Measurements from ENCODE around the gene TBXA2R.

Gene TBXA2R

GRCh38 chr19:3638208-3639193, 31.8 kb upstream of the TBXA2R start:
- no peaks in the 10 kb centered on the region for H3K79me2 ChIP-seq (ENCODE audit: insufficient read depth, low read length)
- no peak overlapping the region for H2AFZ ChIP-seq (ENCODE audit: low read length)
- no peak overlapping the region for H3K27ac ChIP-seq (ENCODE audit: low read depth, low read length, poor library complexity, severe bottlenecking)
- no peaks in the 10 kb centered on the region for H3K4me1 ChIP-seq (ENCODE audit: insufficient read depth, low read length, severe bottlenecking)
- H4K20me1 ChIP-seq (ENCODE audit: insufficient read depth, low read length) = no peaks in the 10 kb centered on the region
- no peak overlapping the region for H3K4me2 ChIP-seq (ENCODE audit: low read length)
- TF ChIP-seq CTCF (IDR thresholded peaks at IDR 0.05; ENCODE audit: low read length) = no peak
- no peak for TF ChIP-seq EZH2 (IDR thresholded peaks at IDR 0.05; ENCODE audit: borderline replicate concordance, low read length)
- H3K9me3 ChIP-seq (ENCODE audit: low read length) = no peaks in the 10 kb centered on the region
- no peaks in the 10 kb centered on the region for H3K9me2 ChIP-seq (ENCODE audit: low read depth, low read length)
- no peaks in the 10 kb centered on the region for H3K36me3 ChIP-seq (ENCODE audit: insufficient read depth, low read length)
- H3F3A ChIP-seq (ENCODE audit: insufficient read depth, low read length) = no peaks in the 10 kb centered on the region
- H3K27me3 ChIP-seq (ENCODE audit: insufficient read depth, low read length) = no peaks in the 10 kb centered on the region; the same call in 1 of the 2 replicates
- H3K9ac ChIP-seq (ENCODE audit: low read length) = no peak overlapping the region
- no peak overlapping the region for H3K4me3 ChIP-seq (ENCODE audit: low read depth, low read length, poor library complexity, severe bottlenecking)

- Histone ChIP-seq H3K9me2 (ENCODE audit: low read depth, low read length) (no peaks in the 10 kb centered on the region), H3K4me2 (ENCODE audit: low read length) (no peak overlapping the region), H2AFZ (ENCODE audit: low read length) (no peak overlapping the region), H3K4me3 (ENCODE audit: low read depth, low read length, poor library complexity, severe bottlenecking) (no peak overlapping the region), H3K9me3 (ENCODE audit: low read length) (no peaks in the 10 kb centered on the region), H3K27me3 (ENCODE audit: insufficient read depth, low read length) (no peaks in the 10 kb centered on the region; the same call in 1 of the 2 replicates), H3K79me2 (ENCODE audit: insufficient read depth, low read length) (no peaks in the 10 kb centered on the region), H3K9ac (ENCODE audit: low read length) (no peak overlapping the region), H3K4me1 (ENCODE audit: insufficient read depth, low read length, severe bottlenecking) (no peaks in the 10 kb centered on the region), H4K20me1 (ENCODE audit: insufficient read depth, low read length) (no peaks in the 10 kb centered on the region), H3K27ac (ENCODE audit: low read depth, low read length, poor library complexity, severe bottlenecking) (no peak overlapping the region), H3F3A (ENCODE audit: insufficient read depth, low read length) (no peaks in the 10 kb centered on the region), H3K36me3 (ENCODE audit: insufficient read depth, low read length) (no peaks in the 10 kb centered on the region)
- TF ChIP-seq EZH2 (IDR thresholded peaks at IDR 0.05; ENCODE audit: borderline replicate concordance, low read length) = no peak
- TF ChIP-seq CTCF (IDR thresholded peaks at IDR 0.05; ENCODE audit: low read length) = no peak
Observed at GRCh38 chr19:3637621-3638020, 30.9 kb upstream of the TBXA2R start.

GRCh38 chr19:3636962-3637361, 30.3 kb upstream of the TBXA2R start:
- Histone ChIP-seq H3K9me3 (ENCODE audit: low read length) (no peaks in the 10 kb centered on the region), H3K27ac (ENCODE audit: low read depth, low read length, poor library complexity, severe bottlenecking) (no peak overlapping the region), H4K20me1 (ENCODE audit: insufficient read depth, low read length) (no peaks in the 10 kb centered on the region), H3K27me3 (ENCODE audit: insufficient read depth, low read length) (no peaks in the 10 kb centered on the region; the same call in 1 of the 2 replicates), H3K36me3 (ENCODE audit: insufficient read depth, low read length) (no peaks in the 10 kb centered on the region), H3K79me2 (ENCODE audit: insufficient read depth, low read length) (no peaks in the 10 kb centered on the region), H3K4me1 (ENCODE audit: insufficient read depth, low read length, severe bottlenecking) (no peaks in the 10 kb centered on the region), H3K4me2 (ENCODE audit: low read length) (no peak overlapping the region), H3F3A (ENCODE audit: insufficient read depth, low read length) (no peaks in the 10 kb centered on the region), H2AFZ (ENCODE audit: low read length) (no peak overlapping the region), H3K9me2 (ENCODE audit: low read depth, low read length) (no peaks in the 10 kb centered on the region), H3K9ac (ENCODE audit: low read length) (no peak overlapping the region), H3K4me3 (ENCODE audit: low read depth, low read length, poor library complexity, severe bottlenecking) (no peak overlapping the region)
- no peak for TF ChIP-seq EZH2 (IDR thresholded peaks at IDR 0.05; ENCODE audit: borderline replicate concordance, low read length)
- no peak for TF ChIP-seq CTCF (IDR thresholded peaks at IDR 0.05; ENCODE audit: low read length)

Data from OCI-LY1 (cell line).